ENCODE data around the gene ARHGDIB.

The ARHGDIB gene

DNA sequence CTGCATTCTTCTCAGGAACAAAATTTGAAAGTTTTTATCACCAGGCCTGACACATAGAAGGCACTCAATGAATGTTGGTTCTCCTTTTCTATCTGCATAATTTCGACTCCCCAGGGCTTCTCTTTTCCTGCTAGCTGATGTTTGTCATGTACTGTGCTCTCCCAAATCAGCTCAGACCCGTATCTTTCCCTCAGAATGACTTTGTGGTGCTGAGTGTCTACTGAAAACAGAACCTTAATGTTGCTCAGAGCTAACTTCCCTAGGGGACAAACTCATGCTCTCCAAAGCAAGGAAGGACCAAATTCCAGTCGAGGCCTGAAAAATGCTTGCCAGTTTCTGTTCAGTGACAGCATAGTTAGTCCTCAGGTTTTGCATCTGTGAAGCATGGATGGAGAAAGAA is 1.9 kb downstream of the ARHGDIB start:
- in situ Hi-C loops (cut with HindIII; ENCODE audit: low sequenced_read_pairs), result no loop called here
- H3K4me3 ChIP-seq (ENCODE audit: low read depth, low read length), result no peak overlapping the region
- TF ChIP-seq, protein P1, sequence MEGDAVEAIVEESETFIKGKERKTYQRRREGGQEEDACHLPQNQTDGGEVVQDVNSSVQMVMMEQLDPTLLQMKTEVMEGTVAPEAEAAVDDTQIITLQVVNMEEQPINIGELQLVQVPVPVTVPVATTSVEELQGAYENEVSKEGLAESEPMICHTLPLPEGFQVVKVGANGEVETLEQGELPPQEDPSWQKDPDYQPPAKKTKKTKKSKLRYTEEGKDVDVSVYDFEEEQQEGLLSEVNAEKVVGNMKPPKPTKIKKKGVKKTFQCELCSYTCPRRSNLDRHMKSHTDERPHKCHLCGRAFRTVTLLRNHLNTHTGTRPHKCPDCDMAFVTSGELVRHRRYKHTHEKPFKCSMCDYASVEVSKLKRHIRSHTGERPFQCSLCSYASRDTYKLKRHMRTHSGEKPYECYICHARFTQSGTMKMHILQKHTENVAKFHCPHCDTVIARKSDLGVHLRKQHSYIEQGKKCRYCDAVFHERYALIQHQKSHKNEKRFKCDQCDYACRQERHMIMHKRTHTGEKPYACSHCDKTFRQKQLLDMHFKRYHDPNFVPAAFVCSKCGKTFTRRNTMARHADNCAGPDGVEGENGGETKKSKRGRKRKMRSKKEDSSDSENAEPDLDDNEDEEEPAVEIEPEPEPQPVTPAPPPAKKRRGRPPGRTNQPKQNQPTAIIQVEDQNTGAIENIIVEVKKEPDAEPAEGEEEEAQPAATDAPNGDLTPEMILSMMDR (IDR thresholded peaks at IDR 0.05; ENCODE audit: low read depth, low read length, missing control alignments), result no peak
- DNase-seq (ENCODE audit: low read depth), result no peak

DNA sequence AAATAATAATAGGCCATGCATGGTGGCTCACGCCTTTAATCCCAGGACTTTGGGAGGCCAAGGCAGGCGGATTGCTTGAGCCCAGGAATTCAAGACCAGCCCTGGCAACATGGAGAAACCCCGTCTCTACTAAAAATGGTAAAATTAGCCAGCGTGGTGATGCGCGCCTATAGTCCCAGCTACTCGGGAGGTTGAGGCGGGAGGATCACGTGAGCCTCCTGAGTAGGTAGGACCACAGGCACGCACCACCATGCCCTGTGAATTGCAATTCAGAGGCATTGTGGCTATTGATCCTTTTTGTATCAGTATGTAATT is 2.3 kb downstream of the ARHGDIB start:
- no peak overlapping the region for H3K4me3 ChIP-seq (ENCODE audit: low read depth, low read length)
- no peak for DNase-seq (ENCODE audit: low read depth)
- TF ChIP-seq, protein P1 (IDR thresholded peaks at IDR 0.05; ENCODE audit: low read depth, low read length, missing control alignments), result no peak
- in situ Hi-C loops (cut with HindIII; ENCODE audit: low sequenced_read_pairs), result no loop called here

DNA sequence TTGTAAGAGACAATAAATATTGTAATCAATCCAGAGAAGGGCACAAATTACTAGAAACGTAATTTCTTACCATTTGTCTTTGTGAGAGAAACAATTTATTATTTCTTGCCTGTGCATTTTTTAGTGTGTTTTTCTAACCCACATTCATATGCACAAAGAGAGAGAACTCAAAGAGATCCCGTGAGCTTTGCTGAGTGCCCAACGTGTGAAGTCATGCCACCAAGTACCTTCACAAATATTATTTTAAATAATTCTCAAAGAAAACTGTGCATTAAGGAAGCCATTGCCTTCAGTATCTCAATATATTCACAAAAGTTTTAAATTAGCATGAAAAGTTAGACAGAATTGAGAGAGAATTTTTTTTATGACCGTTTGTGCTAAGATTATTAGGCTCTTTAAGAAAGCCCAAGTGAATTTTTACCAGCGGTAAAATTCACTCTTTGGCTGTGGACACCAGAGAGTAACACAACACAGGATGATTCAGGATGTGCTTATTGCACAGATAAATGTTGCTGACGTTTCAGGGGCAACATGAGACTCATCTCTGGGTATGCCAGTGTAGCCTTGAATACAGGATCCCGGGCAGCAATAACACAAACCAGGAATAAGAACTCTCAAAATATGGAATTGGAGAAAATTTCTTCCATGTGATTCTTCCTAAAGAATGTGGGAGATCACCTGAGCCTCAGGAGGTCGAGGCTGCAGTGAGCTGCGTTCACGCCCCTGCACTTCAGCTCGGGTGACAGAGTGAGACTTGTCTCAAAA is 2.9 kb downstream of the ARHGDIB start:
- in situ Hi-C loops (cut with HindIII; ENCODE audit: low sequenced_read_pairs), result no loop called here
- DNase-seq (ENCODE audit: low read depth), result no peak
- TF ChIP-seq, protein P1 (IDR thresholded peaks at IDR 0.05; ENCODE audit: low read depth, low read length, missing control alignments), result no peak
- H3K4me3 ChIP-seq (ENCODE audit: low read depth, low read length), result no peak overlapping the region

DNA sequence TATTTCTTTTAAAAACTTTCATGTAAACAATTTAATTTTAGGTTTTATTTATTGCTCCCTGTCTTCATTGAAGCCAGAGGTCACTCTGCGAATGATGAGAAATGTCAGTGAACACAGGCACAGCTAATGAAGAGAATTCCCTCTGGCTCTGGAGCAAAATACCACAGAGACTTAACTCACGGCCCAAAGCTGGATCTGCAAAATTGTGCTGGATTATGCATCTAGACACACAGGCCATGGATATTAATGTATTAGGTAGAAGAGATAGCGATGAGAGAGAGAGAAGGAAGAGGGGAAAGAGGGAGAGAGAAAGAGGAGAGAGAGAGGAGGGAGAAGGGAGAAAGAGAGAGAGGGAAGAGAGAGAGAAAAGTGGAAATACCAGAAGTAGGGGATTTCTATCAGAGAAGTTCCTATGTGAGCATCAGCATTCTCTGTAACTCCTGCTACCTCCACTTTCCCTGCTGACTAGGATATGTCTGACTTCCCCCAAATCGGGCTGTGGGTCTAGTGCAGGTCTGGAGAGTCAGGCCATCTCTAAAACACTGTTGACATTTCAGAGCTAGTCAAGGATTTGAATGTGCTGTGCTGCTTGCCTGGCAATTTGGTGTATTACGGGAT is 3.7 kb downstream of the ARHGDIB start:
- no peak overlapping the region for H3K4me3 ChIP-seq (ENCODE audit: low read depth, low read length)
- no peak for DNase-seq (ENCODE audit: low read depth)
- TF ChIP-seq, protein P1 (IDR thresholded peaks at IDR 0.05; ENCODE audit: low read depth, low read length, missing control alignments), result no peak
- in situ Hi-C loops (cut with HindIII; ENCODE audit: low sequenced_read_pairs), result no loop called here

DNA sequence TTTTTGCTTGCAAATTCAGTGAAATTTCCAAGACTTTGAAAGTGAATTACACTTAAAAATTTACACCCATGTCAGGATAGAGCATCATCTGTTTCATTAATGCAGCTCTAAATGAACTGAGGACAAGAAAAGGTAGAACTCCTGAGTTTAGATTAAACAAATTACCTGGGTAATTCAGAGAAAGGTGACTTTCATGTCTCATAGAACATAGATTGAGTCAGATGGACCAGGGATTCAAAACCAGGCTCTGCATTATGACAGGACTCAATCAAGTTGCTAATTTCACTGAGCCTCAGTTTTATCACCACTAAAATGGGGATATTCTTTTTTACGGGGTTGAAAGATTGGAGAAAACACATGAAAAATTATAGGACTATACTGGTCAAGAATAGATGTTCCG is 4.5 kb downstream of the ARHGDIB start:
- TF ChIP-seq, protein P1 (IDR thresholded peaks at IDR 0.05; ENCODE audit: low read depth, low read length, missing control alignments), result no peak
- no peak for DNase-seq (ENCODE audit: low read depth)
- in situ Hi-C loops (cut with HindIII; ENCODE audit: low sequenced_read_pairs), result no loop called here
- no peak overlapping the region for H3K4me3 ChIP-seq (ENCODE audit: low read depth, low read length)

DNA sequence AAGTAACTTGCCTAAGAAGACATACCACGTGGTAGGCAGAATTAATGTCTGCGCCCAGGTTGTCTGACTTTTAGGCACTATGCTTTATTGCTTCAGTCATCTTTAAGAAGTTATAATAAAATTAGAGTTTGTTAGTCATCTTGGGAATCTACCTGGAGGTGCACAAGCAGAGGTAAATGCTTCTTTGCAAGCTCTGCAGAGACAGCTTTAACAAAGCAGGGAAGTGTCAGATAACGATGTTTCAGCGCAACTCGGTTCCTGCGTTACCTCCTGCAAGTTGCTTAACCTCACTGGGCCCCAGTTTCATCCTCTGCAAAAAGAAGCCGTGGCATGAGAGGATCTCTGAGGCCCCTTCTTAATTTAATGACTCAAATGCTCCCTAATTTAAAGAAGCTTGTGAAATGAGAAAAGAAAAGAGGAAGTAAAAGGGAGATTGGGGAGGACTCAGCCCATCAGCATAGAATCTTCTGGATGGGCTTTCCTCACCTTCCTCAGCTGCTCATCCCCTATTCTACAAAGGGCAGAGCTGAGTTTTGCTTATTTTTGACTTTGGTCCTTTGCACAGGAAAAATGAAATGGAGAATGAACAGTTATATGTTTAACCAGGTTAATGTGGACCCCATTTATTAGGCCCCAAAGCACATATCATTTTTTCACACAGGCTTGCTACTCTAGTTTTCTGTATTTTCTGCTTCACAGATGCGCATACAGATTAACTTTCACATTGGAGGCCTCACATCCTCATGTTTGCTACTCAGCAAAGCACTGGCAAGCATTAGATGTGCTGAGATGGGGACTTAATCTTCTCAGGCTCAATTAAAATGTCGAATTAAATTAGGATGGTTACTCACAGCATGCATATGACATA is 5.1 kb downstream of the ARHGDIB start:
- no peak for DNase-seq (ENCODE audit: low read depth)
- TF ChIP-seq, protein P1 (IDR thresholded peaks at IDR 0.05; ENCODE audit: low read depth, low read length, missing control alignments), result no peak
- no peak overlapping the region for H3K4me3 ChIP-seq (ENCODE audit: low read depth, low read length)
- in situ Hi-C loops (cut with HindIII; ENCODE audit: low sequenced_read_pairs), result no loop called here
